CD4-positive, CD25-positive, alpha-beta regulatory T cell (primary cell): ENCODE data around the gene MS4A13. TPM values are rescaled to one million over a fixed set of nuclear protein-coding genes. Genes with fewer than 3 reads are reported as not detected.

Experiments
- ATAC-seq, 2 donors: fragments of 150-1000 bp; cut with Tn5 transposase; one replicate each; pipeline ENCODE4 v1.10.0; 2021; ENCODE audit warnings: low read depth in 2 of 2, moderate number of reproducible peaks in 2 of 2, moderate library complexity in 1 of 2
- DNase-seq, 3 donors: peaks; one replicate each; pipeline versions ENCODE4 v3.0.0 to v3.0.0-alpha.2; 2012 to 2022; ENCODE audit warnings: mixed read lengths in 1 of 3
- H3K27ac ChIP-seq: one replicate; pipeline ENCODE4 v1.7.0; 2013; ENCODE audit warnings: mild to moderate bottlenecking, low read length; ENCODE audit not compliant: insufficient read depth, poor library complexity, severe bottlenecking
- H3K27me3 ChIP-seq: one replicate; pipeline ENCODE4 v1.7.0; 2013; ENCODE audit warnings: low read length; ENCODE audit not compliant: control insufficient read depth, insufficient read depth
- H3K36me3 ChIP-seq: one replicate; pipeline ENCODE4 v1.7.0; 2013; ENCODE audit warnings: mild to moderate bottlenecking, low read length, moderate library complexity; ENCODE audit not compliant: control insufficient read depth, insufficient read depth
- H3K4me1 ChIP-seq: 2 replicates; pipeline ENCODE4 v1.7.0; 2013; ENCODE audit warnings: mild to moderate bottlenecking, low read length; ENCODE audit not compliant: insufficient read depth, control insufficient read depth, poor library complexity, severe bottlenecking
- H3K4me3 ChIP-seq: one replicate; pipeline ENCODE4 v1.7.0; 2013; ENCODE audit warnings: low read depth, mild to moderate bottlenecking, low read length, moderate library complexity
- H3K9me3 ChIP-seq, 2 experiments: 1 replicate in 1 of 2; 2 replicates in 1 of 2; pipeline ENCODE4 v1.7.0; 2013; ENCODE audit warnings: low read length in 2 of 2, mild to moderate bottlenecking in 1 of 2, moderate library complexity in 1 of 2; ENCODE audit not compliant: control insufficient read depth in 2 of 2
- H3K27ac Mint-ChIP-seq, 3 donors: one replicate each; pipeline ENCODE4 v1.8.0; 2020 to 2022; ENCODE audit warnings: mild to moderate bottlenecking in 3 of 3, mixed read lengths in 3 of 3, moderate library complexity in 2 of 3
- H3K27me3 Mint-ChIP-seq: one replicate; pipeline ENCODE4 v1.8.0; 2022; ENCODE audit warnings: mild to moderate bottlenecking, mixed read lengths
- H3K36me3 Mint-ChIP-seq: one replicate; pipeline ENCODE4 v1.8.0; 2020; ENCODE audit warnings: mixed read lengths
- H3K4me1 Mint-ChIP-seq, 4 donors: one replicate each; pipeline ENCODE4 v1.8.0; 2020 to 2022; ENCODE audit warnings: mixed read lengths in 4 of 4, mild to moderate bottlenecking in 1 of 4
- H3K4me3 Mint-ChIP-seq, 4 donors: one replicate each; pipeline ENCODE4 v1.8.0; 2020 to 2022; ENCODE audit warnings: mild to moderate bottlenecking in 4 of 4, mixed read lengths in 4 of 4, moderate library complexity in 3 of 4
- H3K9me3 Mint-ChIP-seq, 7 donors: one replicate each; pipeline ENCODE4 v1.8.0; 2020 to 2022; ENCODE audit warnings: mixed read lengths in 7 of 7, mild to moderate bottlenecking in 3 of 7, moderate library complexity in 2 of 7
- polyA plus RNA-seq, 4 donors: library from polyadenylated mRNA; unstranded; fragments of 300-500 nt; fragmentation: Illumina TruSeq; gene quantifications; one replicate each; pipeline ENCODE4 v1.2.3, GENCODE V29; 2021
- total RNA-seq: library from RNA; stranded (reverse); gene quantifications from one replicate; pipeline ENCODE4 v1.2.3, GENCODE V29; 2022

MS4A13 gene
- not detected for total RNA-seq
- not detected for polyA plus RNA-seq

- peaks cover 0 to 5% (median 2%) of the 10 kb centered on the region in 7 donors for H3K9me3 Mint-ChIP-seq
- H3K4me3 Mint-ChIP-seq, result no peak within 1 kb of the TSS
- no peak within 1 kb of the TSS for H3K27ac Mint-ChIP-seq
- H3K9me3 ChIP-seq, result no peaks in the 10 kb centered on the region
- no peaks in the 10 kb centered on the region for H3K36me3 Mint-ChIP-seq
- H3K27ac ChIP-seq, result no peak within 1 kb of the TSS
- DNase-seq (no peak), ATAC-seq (no peak)
- no peaks in the 10 kb centered on the region for H3K4me1 Mint-ChIP-seq
- no peaks in the 10 kb centered on the region for H3K36me3 ChIP-seq
- H3K27me3 ChIP-seq, result peaks cover 1% of the 10 kb centered on the region
- H3K4me1 ChIP-seq, result no peaks in the 10 kb centered on the region
- peaks cover 12% of the 10 kb centered on the region for H3K27me3 Mint-ChIP-seq
- no peak within 1 kb of the TSS for H3K4me3 ChIP-seq
Observed at GRCh38 chr11:60515144-60515855, at the start of gene MS4A13. Gene MS4A13 (plus strand): TSS chr11:60515392. CDS start chr11:60518084, 2,692 bp downstream.

GRCh38 chr11:60468829-60469228, 46.4 kb upstream of the MS4A13 start:
- Histone ChIP-seq H3K4me3 (no peak overlapping the region), H3K4me1 (no peaks in the 10 kb centered on the region), H3K27ac (no peak overlapping the region), H3K27me3 (peaks cover 5% of the 10 kb centered on the region), H3K36me3 (no peaks in the 10 kb centered on the region), H3K9me3 (no peaks in the 10 kb centered on the region)
- H3K4me1 Mint-ChIP-seq, result no peaks in the 10 kb centered on the region
- H3K4me3 Mint-ChIP-seq, result no peak overlapping the region
- DNase-seq (no peak), ATAC-seq (no peak)
- no peaks in the 10 kb centered on the region for H3K9me3 Mint-ChIP-seq
- H3K27ac Mint-ChIP-seq, result no peak overlapping the region
- H3K36me3 Mint-ChIP-seq, result no peaks in the 10 kb centered on the region
- peaks cover 13% of the 10 kb centered on the region for H3K27me3 Mint-ChIP-seq

GRCh38 chr11:60469723-60470122, 45.5 kb upstream of the MS4A13 start:
- H3K36me3 ChIP-seq, result no peaks in the 10 kb centered on the region
- no peak overlapping the region for H3K4me3 Mint-ChIP-seq
- no peaks in the 10 kb centered on the region for H3K9me3 ChIP-seq

GRCh38 chr11:60477035-60477445, 38.2 kb upstream of the MS4A13 start:
- H3K27ac ChIP-seq, result no peak overlapping the region
- H3K9me3 ChIP-seq, result no peaks in the 10 kb centered on the region
- H3K27me3 Mint-ChIP-seq, result peaks cover 14% of the 10 kb centered on the region
- H3K4me1 ChIP-seq, result no peaks in the 10 kb centered on the region
- no peaks in the 10 kb centered on the region for H3K27me3 ChIP-seq
- no peaks in the 10 kb centered on the region for H3K4me1 Mint-ChIP-seq
- H3K4me3 ChIP-seq, result no peak overlapping the region
- H3K4me3 Mint-ChIP-seq, result no peak overlapping the region
- peaks cover 0 to 2% (median 0%) of the 10 kb centered on the region in 7 donors for H3K9me3 Mint-ChIP-seq
- no peak overlapping the region for H3K27ac Mint-ChIP-seq
- DNase-seq, result no peak
- H3K36me3 Mint-ChIP-seq, result no peaks in the 10 kb centered on the region
- no peak for ATAC-seq
- no peaks in the 10 kb centered on the region for H3K36me3 ChIP-seq

More at GRCh38 chr11:60469723-60470122, 45.5 kb upstream of the MS4A13 start:
- no peak for ATAC-seq
- Mint-ChIP-seq H3K27me3 (peaks cover 9% of the 10 kb centered on the region), H3K9me3 (no peaks in the 10 kb centered on the region), H3K36me3 (no peaks in the 10 kb centered on the region), H3K4me1 (no peaks in the 10 kb centered on the region), H3K27ac (no peak overlapping the region)
- H3K4me1 ChIP-seq, result no peaks in the 10 kb centered on the region
- no peak overlapping the region for H3K27ac ChIP-seq
- DNase-seq, result no peak
- H3K4me3 ChIP-seq, result no peak overlapping the region
- H3K27me3 ChIP-seq, result peaks cover 5% of the 10 kb centered on the region

- ATAC-seq, result no peak
- no peak overlapping the region for H3K4me3 ChIP-seq
- peaks cover 0 to 14% (median 1%) of the 10 kb centered on the region in 4 donors for H3K4me1 Mint-ChIP-seq
Observed at GRCh38 chr11:60482361-60482760, 32.8 kb upstream of the MS4A13 start.

GRCh38 chr11:60485987-60486386, 29.2 kb upstream of the MS4A13 start:
- no peaks in the 10 kb centered on the region for H3K36me3 ChIP-seq
- Mint-ChIP-seq H3K27ac (no peak overlapping the region), H3K4me1 (peaks cover 0 to 14% (median 1%) of the 10 kb centered on the region in 4 donors), H3K4me3 (no peak overlapping the region), H3K9me3 (peaks cover 0 to 7% (median 0%) of the 10 kb centered on the region in 7 donors), H3K27me3 (peaks cover 4% of the 10 kb centered on the region), H3K36me3 (no peaks in the 10 kb centered on the region)
- DNase-seq, result peak in 1 of 3 donors; percentile 33
- ATAC-seq, result peak; percentile 48 to 50
- no peak overlapping the region for H3K27ac ChIP-seq
- H3K27me3 ChIP-seq, result no peaks in the 10 kb centered on the region
- H3K4me1 ChIP-seq, result no peaks in the 10 kb centered on the region
- no peaks in the 10 kb centered on the region for H3K9me3 ChIP-seq
- H3K4me3 ChIP-seq, result no peak overlapping the region

More at GRCh38 chr11:60482361-60482760, 32.8 kb upstream of the MS4A13 start:
- Mint-ChIP-seq H3K36me3 (no peaks in the 10 kb centered on the region), H3K27ac (no peak overlapping the region), H3K27me3 (peaks cover 8% of the 10 kb centered on the region), H3K9me3 (peaks cover 0 to 5% (median 0%) of the 10 kb centered on the region in 7 donors), H3K4me3 (no peak overlapping the region)
- Histone ChIP-seq H3K4me1 (no peaks in the 10 kb centered on the region), H3K27me3 (no peaks in the 10 kb centered on the region), H3K9me3 (no peaks in the 10 kb centered on the region), H3K27ac (no peak overlapping the region), H3K36me3 (no peaks in the 10 kb centered on the region)
- DNase-seq, result peak in 1 of 3 donors; percentile 24

GRCh38 chr11:60492488-60493009, 22.6 kb upstream of the MS4A13 start, which contains the start of gene MS4A12:
Gene MS4A12 (plus strand): TSS chr11:60492778. CDS start chr11:60497319, 4,541 bp downstream.
- Histone ChIP-seq H3K27ac (no peak within 1 kb of the TSS), H3K9me3 (no peaks in the 10 kb centered on the region), H3K27me3 (no peaks in the 10 kb centered on the region), H3K36me3 (no peaks in the 10 kb centered on the region), H3K4me1 (no peaks in the 10 kb centered on the region), H3K4me3 (no peak within 1 kb of the TSS)
- ATAC-seq (no peak), DNase-seq (no peak)
- H3K27ac Mint-ChIP-seq, result no peak within 1 kb of the TSS
- H3K36me3 Mint-ChIP-seq, result no peaks in the 10 kb centered on the region
- H3K4me3 Mint-ChIP-seq, result no peak within 1 kb of the TSS
- peaks cover 0 to 3% (median 0%) of the 10 kb centered on the region in 7 donors for H3K9me3 Mint-ChIP-seq
- peaks cover 12% of the 10 kb centered on the region for H3K27me3 Mint-ChIP-seq
- no peaks in the 10 kb centered on the region for H3K4me1 Mint-ChIP-seq
